Right lobe of liver (tissue), 4 donors: ENCODE data around the gene OLFM2.

Experiments used
- POLR2A ChIP-seq: fragments of 450-650 bp; IDR thresholded peaks from one replicate; pipeline ENCODE4 v1.6.1; 2017; ENCODE audit warnings: antibody characterized with exemption, mild to moderate bottlenecking
- TF ChIP-seq, protein P1 (sequence below), 4 donors: fragments of 200-600 bp in 3 of 4; fragments of 450-650 bp in 1 of 4; IDR thresholded peaks; one replicate each; pipeline versions ENCODE4 v1.5.1 to v1.8.0; 2016 to 2022; ENCODE audit warnings: antibody characterized with exemption in 4 of 4, mild to moderate bottlenecking in 2 of 4
- donor health status: DM: no; HTN: no; CAD: no.
- donor health status: DM: no; HTN: no; CAD: no.
- donor health status: DM: no; HTN: yes; CAD: no.

- TF ChIP-seq, protein P1, sequence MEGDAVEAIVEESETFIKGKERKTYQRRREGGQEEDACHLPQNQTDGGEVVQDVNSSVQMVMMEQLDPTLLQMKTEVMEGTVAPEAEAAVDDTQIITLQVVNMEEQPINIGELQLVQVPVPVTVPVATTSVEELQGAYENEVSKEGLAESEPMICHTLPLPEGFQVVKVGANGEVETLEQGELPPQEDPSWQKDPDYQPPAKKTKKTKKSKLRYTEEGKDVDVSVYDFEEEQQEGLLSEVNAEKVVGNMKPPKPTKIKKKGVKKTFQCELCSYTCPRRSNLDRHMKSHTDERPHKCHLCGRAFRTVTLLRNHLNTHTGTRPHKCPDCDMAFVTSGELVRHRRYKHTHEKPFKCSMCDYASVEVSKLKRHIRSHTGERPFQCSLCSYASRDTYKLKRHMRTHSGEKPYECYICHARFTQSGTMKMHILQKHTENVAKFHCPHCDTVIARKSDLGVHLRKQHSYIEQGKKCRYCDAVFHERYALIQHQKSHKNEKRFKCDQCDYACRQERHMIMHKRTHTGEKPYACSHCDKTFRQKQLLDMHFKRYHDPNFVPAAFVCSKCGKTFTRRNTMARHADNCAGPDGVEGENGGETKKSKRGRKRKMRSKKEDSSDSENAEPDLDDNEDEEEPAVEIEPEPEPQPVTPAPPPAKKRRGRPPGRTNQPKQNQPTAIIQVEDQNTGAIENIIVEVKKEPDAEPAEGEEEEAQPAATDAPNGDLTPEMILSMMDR (IDR thresholded peaks at IDR 0.05), result no peak
- no peak for TF ChIP-seq POLR2A
Measured at GRCh38 chr19:9858766-9859165, 77.5 kb downstream of the OLFM2 start.
